HepG2 (cell line): ENCODE measurements around the gene EPHA2.

ENCODE experiments used
- CTCF ChIP-seq: sonication (generic); formaldehyde crosslinking; IDR thresholded peaks from 2 replicates; pipeline ENCODE4 v1.5.0; 2020; ENCODE audit warnings: mild to moderate bottlenecking, missing genetic modification reagents, moderate library complexity
- EZH2 ChIP-seq: conservative IDR thresholded peaks from 2 replicates; pipeline ENCODE4 v1.6.1; 2012; ENCODE audit warnings: mild to moderate bottlenecking, low read depth, low read length, moderate library complexity
- FOSL1 ChIP-seq: sonication (generic); formaldehyde crosslinking; IDR thresholded peaks from 2 replicates; pipeline ENCODE4 v1.9.0; 2021; ENCODE audit warnings: missing genetic modification reagents, borderline replicate concordance
- HDAC2 ChIP-seq: sonication (generic); formaldehyde crosslinking; IDR thresholded peaks from 2 replicates; pipeline ENCODE4 v1.4.0; 2020; ENCODE audit warnings: missing genetic modification reagents
- KDM5B ChIP-seq: sonication (generic); formaldehyde crosslinking; IDR thresholded peaks from 2 replicates; pipeline ENCODE4 v1.4.0; 2020; ENCODE audit warnings: missing genetic modification reagents, mild to moderate bottlenecking, borderline replicate concordance
- MAFG ChIP-seq: sonication (generic); formaldehyde crosslinking; IDR thresholded peaks from 2 replicates; pipeline ENCODE4 v1.5.1; 2020; ENCODE audit warnings: mild to moderate bottlenecking, missing genetic modification reagents
- NRL ChIP-seq: sonication (generic); formaldehyde crosslinking; IDR thresholded peaks from 2 replicates; pipeline ENCODE4 v1.5.0; 2020; ENCODE audit warnings: missing genetic modification reagents, mild to moderate bottlenecking, moderate library complexity, borderline replicate concordance
- POLR2A ChIP-seq, 2 experiments: IDR thresholded peaks; 2 replicates each; pipeline ENCODE4 v1.6.1; 2011; ENCODE audit warnings: low read depth in 2 of 2, low read length in 2 of 2, mild to moderate bottlenecking in 1 of 2, moderate library complexity in 1 of 2; ENCODE audit not compliant: insufficient read depth in 1 of 2
- RBFOX2 ChIP-seq: fragments of 200-400 bp; formaldehyde crosslinking; IDR thresholded peaks from 2 replicates; pipeline ENCODE4 v1.6.1; 2017; ENCODE audit warnings: low read depth, mild to moderate bottlenecking, low read length
- SNRNP70 ChIP-seq: fragments of 200-400 bp; formaldehyde crosslinking; IDR thresholded peaks from 2 replicates; pipeline ENCODE4 v1.6.1; 2017; ENCODE audit warnings: mild to moderate bottlenecking, low read depth, low read length, moderate library complexity
- SRSF9 ChIP-seq: fragments of 200-400 bp; formaldehyde crosslinking; IDR thresholded peaks from 2 replicates; pipeline ENCODE4 v1.6.1; 2018; ENCODE audit warnings: borderline replicate concordance, mild to moderate bottlenecking, low read depth, low read length; ENCODE audit not compliant: insufficient read depth, poor library complexity, severe bottlenecking
- ZBTB39 ChIP-seq: sonication (generic); formaldehyde crosslinking; IDR thresholded peaks from 2 replicates; pipeline ENCODE4 v1.5.0; 2020; ENCODE audit warnings: missing genetic modification reagents
- ZNF274 ChIP-seq: sonication (generic); formaldehyde crosslinking; IDR thresholded peaks from 2 replicates; pipeline ENCODE4 v1.5.1; 2020; ENCODE audit warnings: mild to moderate bottlenecking, missing genetic modification reagents

- TF ChIP-seq EZH2 = no peak
- no peak for TF ChIP-seq SRSF9
- TF ChIP-seq SNRNP70 = no peak
- TF ChIP-seq FOSL1 (CRISPR knock-in tag) = no peak
- no peak for TF ChIP-seq KDM5B (CRISPR knock-in tag)
- TF ChIP-seq HDAC2 (CRISPR knock-in tag) = no peak
- no peak for TF ChIP-seq CTCF (CRISPR knock-in tag)
- no peak for TF ChIP-seq POLR2A (IDR thresholded peaks at IDR 0.05; ENCODE audit: insufficient read depth in 1 of 2, low read depth in 2 of 2, low read length in 2 of 2)
- no peak for TF ChIP-seq NRL (CRISPR knock-in tag)
- TF ChIP-seq RBFOX2 = no peak
- no peak for TF ChIP-seq MAFG (CRISPR knock-in tag)
- no peak for TF ChIP-seq ZNF274 (CRISPR knock-in tag)
- no peak; the same call in 1 of the 2 replicates for TF ChIP-seq ZBTB39 (CRISPR knock-in tag)
These were observed 1.7 kb downstream of the EPHA2 start for GRCh38 chr1:16153999-16154673.
